Colonic mucosa (tissue), 4 donors: Measurements from ENCODE around the gene FRAT2. TPM values are rescaled to one million over a fixed set of nuclear protein-coding genes. Genes with fewer than 3 reads are reported as not detected.

ENCODE experiments used
- DNase-seq: peaks from one replicate; pipeline ENCODE4 v3.0.0-alpha.2; 2020
- H3K27ac ChIP-seq: fragments of 200-600 bp; one replicate; pipeline ENCODE4 v1.8.0; 2021
- H3K27me3 ChIP-seq: fragments of 200-600 bp; one replicate; pipeline ENCODE4 v1.8.0; 2021
- H3K36me3 ChIP-seq: fragments of 200-600 bp; one replicate; pipeline ENCODE4 v1.8.0; 2021
- H3K4me1 ChIP-seq: fragments of 200-600 bp; one replicate; pipeline ENCODE4 v1.8.0; 2021; ENCODE audit warnings: mild to moderate bottlenecking
- H3K4me3 ChIP-seq: fragments of 200-600 bp; one replicate; pipeline ENCODE4 v1.8.0; 2021
- H3K9ac ChIP-seq, 2 donors: one replicate each; pipeline ENCODE4 v1.7.0; 2013; ENCODE audit warnings: control low read depth in 2 of 2, low read depth in 2 of 2, low read length in 2 of 2
- H3K9me3 ChIP-seq: fragments of 200-600 bp; one replicate; pipeline ENCODE4 v1.8.0; 2021
- intact Hi-C: fragments of 100-400 bp; cut with DNase I; formaldehyde crosslinking; loops from one replicate; pipeline ENCODE4 v1.14.1; 2022
- total RNA-seq, 2 donors: library from RNA; stranded (reverse); fragmentation: NEBNext Ultra II Directional in 1 of 2; extraction: Animal tissue kit (Norgen Biotek cat#: 25700) in 1 of 2; gene quantifications; one replicate each; pipeline ENCODE4 v1.2.1, GENCODE V29; 2021
- TF ChIP-seq, protein P1 (sequence below): fragments of 200-600 bp; IDR thresholded peaks from one replicate; pipeline ENCODE4 v1.8.0; 2022; ENCODE audit warnings: antibody characterized with exemption, mild to moderate bottlenecking
- donor health status: healthy.
- donor health status: DM: no; HTN: no; CAD: no.
- donor health status: DM: no; HTN: no; CAD: no.

Gene FRAT2
- total RNA-seq, 2 donors from 2014 or later: 34.3 to 53.1 TPM

DNA sequence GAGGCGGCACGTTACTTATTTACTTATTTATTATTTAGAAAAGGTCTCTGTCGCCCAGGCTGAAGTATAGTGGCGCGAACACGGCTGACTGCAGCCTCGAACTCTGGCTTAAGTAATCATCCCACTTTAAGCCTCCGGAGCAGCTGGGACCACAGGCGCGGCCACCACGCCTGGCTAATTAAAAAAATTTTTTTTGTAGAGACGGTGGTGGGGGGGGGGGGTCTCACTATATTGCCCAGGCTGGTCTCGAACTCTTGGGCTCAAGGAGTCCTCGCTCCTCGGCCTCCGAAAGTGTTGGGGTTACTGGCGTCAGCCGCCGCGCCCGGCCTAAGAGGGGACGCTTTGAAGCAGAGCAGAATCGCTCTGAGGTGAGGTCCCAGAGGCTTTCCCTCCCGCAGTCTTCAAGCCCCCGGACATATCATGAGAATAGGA is 675 bp upstream of the FRAT2 start:
- peak overlapping the region; percentile 86 for H3K27ac ChIP-seq
- TF ChIP-seq, protein P1, sequence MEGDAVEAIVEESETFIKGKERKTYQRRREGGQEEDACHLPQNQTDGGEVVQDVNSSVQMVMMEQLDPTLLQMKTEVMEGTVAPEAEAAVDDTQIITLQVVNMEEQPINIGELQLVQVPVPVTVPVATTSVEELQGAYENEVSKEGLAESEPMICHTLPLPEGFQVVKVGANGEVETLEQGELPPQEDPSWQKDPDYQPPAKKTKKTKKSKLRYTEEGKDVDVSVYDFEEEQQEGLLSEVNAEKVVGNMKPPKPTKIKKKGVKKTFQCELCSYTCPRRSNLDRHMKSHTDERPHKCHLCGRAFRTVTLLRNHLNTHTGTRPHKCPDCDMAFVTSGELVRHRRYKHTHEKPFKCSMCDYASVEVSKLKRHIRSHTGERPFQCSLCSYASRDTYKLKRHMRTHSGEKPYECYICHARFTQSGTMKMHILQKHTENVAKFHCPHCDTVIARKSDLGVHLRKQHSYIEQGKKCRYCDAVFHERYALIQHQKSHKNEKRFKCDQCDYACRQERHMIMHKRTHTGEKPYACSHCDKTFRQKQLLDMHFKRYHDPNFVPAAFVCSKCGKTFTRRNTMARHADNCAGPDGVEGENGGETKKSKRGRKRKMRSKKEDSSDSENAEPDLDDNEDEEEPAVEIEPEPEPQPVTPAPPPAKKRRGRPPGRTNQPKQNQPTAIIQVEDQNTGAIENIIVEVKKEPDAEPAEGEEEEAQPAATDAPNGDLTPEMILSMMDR: no peak
- H3K27me3 ChIP-seq: no peaks in the 10 kb centered on the region
- peak overlapping the region; percentile 73 for H3K4me3 ChIP-seq
- H3K4me1 ChIP-seq: peaks cover 9% of the 10 kb centered on the region
- intact Hi-C loops: no loop called here
- peak; percentile 26 for DNase-seq
- peak overlapping the region in 1 of 2 donors; percentile 93 for H3K9ac ChIP-seq
- H3K9me3 ChIP-seq: no peaks in the 10 kb centered on the region
- H3K36me3 ChIP-seq: no peaks in the 10 kb centered on the region

GRCh38 chr10:97333601-97334369 is 744 bp downstream of the FRAT2 start:
- Histone ChIP-seq H3K4me3 (peak overlapping the region; percentile 73), H3K4me1 (peaks cover 12% of the 10 kb centered on the region), H3K9me3 (no peaks in the 10 kb centered on the region), H3K27me3 (no peaks in the 10 kb centered on the region), H3K36me3 (no peaks in the 10 kb centered on the region), H3K9ac (peak overlapping the region; percentile 93 to 99), H3K27ac (peak overlapping the region; percentile 86)
- intact Hi-C loops: loop anchor here (5.0 kb wide), 2 partner anchors 41 to 56 kb away; partner anchors contain the start of gene ARHGAP19
- TF ChIP-seq, protein P1: no peak
- DNase-seq: peak; percentile 55

DNA sequence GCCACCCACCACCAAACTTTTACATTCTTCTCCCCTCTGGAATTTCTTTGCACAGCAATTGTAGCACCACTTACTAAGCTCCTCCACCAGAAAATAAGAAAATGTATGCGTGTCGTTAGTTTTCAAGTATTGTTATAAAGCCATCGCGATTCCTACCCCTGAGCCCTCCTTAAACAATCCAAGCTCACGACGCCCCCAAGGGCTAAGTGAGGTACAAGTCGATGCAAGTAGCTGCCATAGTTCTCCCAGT is 1.3 kb downstream of the FRAT2 start:
- intact Hi-C loops: loop anchor here (5.0 kb wide), 2 partner anchors 41 to 56 kb away; partner anchors contain the start of gene ARHGAP19
- TF ChIP-seq, protein P1: no peak
- H3K36me3 ChIP-seq: no peaks in the 10 kb centered on the region
- H3K27me3 ChIP-seq: no peaks in the 10 kb centered on the region
- peak overlapping the region; percentile 86 for H3K27ac ChIP-seq
- DNase-seq: peak; percentile 48
- H3K9me3 ChIP-seq: no peaks in the 10 kb centered on the region
- peak overlapping the region; percentile 73 for H3K4me3 ChIP-seq
- peak overlapping the region; percentile 93 to 99 for H3K9ac ChIP-seq
- peaks cover 12% of the 10 kb centered on the region for H3K4me1 ChIP-seq

- peaks cover 12% of the 10 kb centered on the region for H3K4me1 ChIP-seq
- peak overlapping the region; percentile 93 to 99 for H3K9ac ChIP-seq
These were observed 1.8 kb downstream of the FRAT2 start for GRCh38 chr10:97332591-97333350.

DNA sequence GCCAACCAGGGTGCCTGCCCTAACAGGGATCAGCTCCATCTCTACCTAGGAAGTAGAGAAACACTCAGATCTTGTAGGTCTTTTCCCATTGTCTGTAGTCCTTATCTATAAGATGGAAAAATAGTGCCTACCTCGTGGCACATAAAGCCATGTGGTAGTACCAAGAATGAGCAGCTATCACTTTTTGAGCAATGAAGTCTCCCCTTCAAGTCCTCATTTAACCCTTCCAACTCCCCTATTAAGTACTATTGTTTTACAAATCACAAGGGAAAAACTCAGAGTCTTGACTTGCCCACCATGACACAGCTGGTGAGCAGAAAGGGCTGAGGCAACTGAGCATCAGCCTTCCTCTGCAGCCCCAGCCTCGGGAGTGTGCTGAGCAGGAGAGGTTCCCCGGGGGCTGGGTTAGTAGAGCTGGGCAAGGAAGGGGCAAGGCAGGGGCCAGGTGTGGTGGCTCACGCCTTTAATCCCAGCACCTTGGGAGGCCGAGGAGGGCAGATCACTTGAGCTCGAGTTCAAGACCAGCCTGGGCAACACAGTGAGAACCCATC is 3.3 kb downstream of the FRAT2 start:
- no peak for DNase-seq
- peaks cover 12% of the 10 kb centered on the region for H3K4me1 ChIP-seq
- intact Hi-C loops: loop anchor here (5.0 kb wide), 2 partner anchors 39 to 54 kb away; partner anchors contain the start of gene ARHGAP19
- no peaks in the 10 kb centered on the region for H3K36me3 ChIP-seq
- H3K9me3 ChIP-seq: no peaks in the 10 kb centered on the region
- no peak overlapping the region for H3K27ac ChIP-seq
- TF ChIP-seq, protein P1: no peak
- peak overlapping the region; percentile 73 for H3K4me3 ChIP-seq
- H3K9ac ChIP-seq: peak overlapping the region in 1 of 2 donors; percentile 99
- H3K27me3 ChIP-seq: no peaks in the 10 kb centered on the region

More at GRCh38 chr10:97332591-97333350, 1.8 kb downstream of the FRAT2 start:
- peak overlapping the region; percentile 73 for H3K4me3 ChIP-seq
- DNase-seq: peak; percentile 66
- no peaks in the 10 kb centered on the region for H3K36me3 ChIP-seq
- TF ChIP-seq, protein P1: no peak
- no peaks in the 10 kb centered on the region for H3K9me3 ChIP-seq
- H3K27me3 ChIP-seq: no peaks in the 10 kb centered on the region
- intact Hi-C loops: loop anchor here (5.0 kb wide), 2 partner anchors 40 to 55 kb away; partner anchors contain the start of gene ARHGAP19
- H3K27ac ChIP-seq: peak overlapping the region; percentile 86
